IMR-90 (cell line): ENCODE results near the gene KCNH4. TPM values are rescaled to one million over a fixed set of nuclear protein-coding genes. Genes with fewer than 3 reads are reported as not detected.

ENCODE experiments used
- ATAC-seq: fragments of 200-7000 bp; cut with Tn5 transposase; 2 replicates; pipeline ENCODE4 v1.9.1; 2020; ENCODE audit warnings: low read depth, mild to moderate bottlenecking, moderate library complexity
- BruUV-seq: library from RNA; stranded (reverse); fragments of 400-500 nt; replicated peaks from 2 replicates; lab custom pipeline; 2021; lab: Mats Ljungman, UMichigan
- CTCF ChIA-PET: fragments of 300-600 bp; formaldehyde crosslinking; extraction: SDS; loops from one replicate; lab custom pipeline; 2021; ENCODE audit warnings: antibody characterized with exemption; lab: Yijun Ruan, JAX
- POLR2A ChIA-PET: fragments of 300-600 bp; sonication (Branson Sonifier 250); formaldehyde crosslinking; loops from one replicate; lab custom pipeline; 2022; ENCODE audit warnings: antibody characterized with exemption; ENCODE audit not compliant: unreplicated experiment; lab: Charles Lee
- DNase-seq: peaks from one replicate; pipeline ENCODE4 v3.0.0; 2013
- H2AFZ ChIP-seq: replicated peaks from 2 replicates; pipeline ENCODE3; 2013; ENCODE audit warnings: low read length, mild to moderate bottlenecking; ENCODE audit not compliant: poor library complexity
- H2AK5ac ChIP-seq: 2 replicates; pipeline ENCODE4 v1.6.1; 2013; ENCODE audit warnings: low read depth, low read length, inconsistent platforms
- H2AK9ac ChIP-seq: replicated peaks from 2 replicates; pipeline ENCODE3; 2013; ENCODE audit warnings: mild to moderate bottlenecking, low read depth, low read length, moderate library complexity; ENCODE audit not compliant: poor library complexity
- H2BK120ac ChIP-seq: 2 replicates; pipeline ENCODE4 v1.6.1; 2013; ENCODE audit warnings: low read depth, low read length, inconsistent platforms
- H2BK15ac ChIP-seq: 3 replicates; pipeline ENCODE4 v1.6.1; 2013; ENCODE audit warnings: low read depth, low read length, inconsistent platforms
- H2BK20ac ChIP-seq: 2 replicates; pipeline ENCODE4 v1.6.1; 2013; ENCODE audit warnings: low read depth, mild to moderate bottlenecking, inconsistent platforms, low read length, moderate library complexity
- H2BK5ac ChIP-seq: 2 replicates; pipeline ENCODE4 v1.6.1; 2013; ENCODE audit warnings: mild to moderate bottlenecking, low read depth, low read length, inconsistent platforms; ENCODE audit not compliant: poor library complexity, severe bottlenecking
- H3K14ac ChIP-seq: replicated peaks from 2 replicates; pipeline ENCODE4 v1.6.1; 2013; ENCODE audit warnings: low read depth, low read length, inconsistent platforms
- H3K18ac ChIP-seq: 2 replicates; pipeline ENCODE4 v1.6.1; 2013; ENCODE audit warnings: low read depth, low read length, control low read depth
- H3K23ac ChIP-seq: 2 replicates; pipeline ENCODE4 v1.6.1; 2013; ENCODE audit warnings: low read depth, low read length, inconsistent platforms
- H3K27ac ChIP-seq: 2 replicates; pipeline ENCODE4 v1.5.1; 2013; ENCODE audit warnings: mild to moderate bottlenecking, control low read depth, low read length; ENCODE audit not compliant: insufficient read depth
- H3K27me3 ChIP-seq: 2 replicates; pipeline ENCODE4 v1.6.1; 2013; ENCODE audit warnings: low read length; ENCODE audit not compliant: control insufficient read depth, insufficient read depth
- H3K36me3 ChIP-seq: 2 replicates; pipeline ENCODE4 v1.6.1; 2013; ENCODE audit warnings: low read length, mixed read lengths; ENCODE audit not compliant: control insufficient read depth, insufficient read depth
- H3K4ac ChIP-seq: 2 replicates; pipeline ENCODE4 v1.6.1; 2013; ENCODE audit warnings: low read depth, low read length, inconsistent platforms
- H3K4me1 ChIP-seq: 2 replicates; pipeline ENCODE4 v1.6.1; 2013; ENCODE audit warnings: low read length, mixed read lengths; ENCODE audit not compliant: control insufficient read depth, insufficient read depth
- H3K4me2 ChIP-seq: 2 replicates; pipeline ENCODE4 v1.6.1; 2013; ENCODE audit warnings: low read depth, mild to moderate bottlenecking, control low read depth, low read length, moderate library complexity
- H3K4me3 ChIP-seq: 2 replicates; pipeline ENCODE4 v1.5.1; 2013; ENCODE audit warnings: low read depth, mild to moderate bottlenecking, control low read depth, low read length, moderate library complexity; ENCODE audit not compliant: insufficient read depth
- H3K56ac ChIP-seq: 2 replicates; pipeline ENCODE4 v1.6.1; 2013; ENCODE audit warnings: low read length, inconsistent platforms; ENCODE audit not compliant: insufficient read depth; ENCODE audit errors: extremely low read depth
- H3K79me1 ChIP-seq, 2 experiments: 2 replicates each; pipeline ENCODE4 v1.6.1; 2013; ENCODE audit warnings: low read length in 2 of 2, inconsistent platforms in 1 of 2, low read depth in 1 of 2
- H3K9ac ChIP-seq: 2 replicates; pipeline ENCODE4 v1.6.1; 2013; ENCODE audit warnings: low read depth, low read length, control low read depth
- H3K9me1 ChIP-seq: 2 replicates; pipeline ENCODE4 v1.6.1; 2013; ENCODE audit warnings: low read length, inconsistent platforms; ENCODE audit not compliant: insufficient read depth
- H3K9me3 ChIP-seq: 2 replicates; pipeline ENCODE4 v1.6.1; 2013; ENCODE audit warnings: low read length; ENCODE audit not compliant: control insufficient read depth, insufficient read depth
- H4K20me1 ChIP-seq: 2 replicates; pipeline ENCODE4 v1.6.1; 2013; ENCODE audit warnings: low read length, inconsistent platforms; ENCODE audit not compliant: insufficient read depth
- H4K5ac ChIP-seq: 2 replicates; pipeline ENCODE4 v1.6.1; 2013; ENCODE audit warnings: mild to moderate bottlenecking, low read depth, low read length, control low read depth
- H4K8ac ChIP-seq, 2 experiments: 2 replicates each; pipeline ENCODE4 v1.6.1; 2013; ENCODE audit warnings: low read depth in 2 of 2, low read length in 2 of 2, control low read depth in 1 of 2, inconsistent platforms in 1 of 2
- H4K91ac ChIP-seq: 2 replicates; pipeline ENCODE4 v1.6.1; 2013; ENCODE audit warnings: low read depth, low read length, inconsistent platforms; ENCODE audit not compliant: insufficient read depth
- BHLHE40 ChIP-seq: fragments of 150-350 bp; IDR thresholded peaks from 2 replicates; pipeline ENCODE4 v1.6.1; 2016; ENCODE audit warnings: mild to moderate bottlenecking, low read depth, low read length
- CHD1 ChIP-seq: IDR thresholded peaks from 2 replicates; pipeline ENCODE4 v1.6.1; 2012; ENCODE audit warnings: low read depth, low read length, improper control_type of control experiment
- ELK1 ChIP-seq: fragments of 150-350 bp; IDR thresholded peaks from 2 replicates; pipeline ENCODE4 v1.6.1; 2016; ENCODE audit warnings: low read depth, mild to moderate bottlenecking, low read length, moderate library complexity, borderline replicate concordance
- MAFK ChIP-seq: IDR thresholded peaks from 2 replicates; pipeline ENCODE4 v1.6.1; 2012; ENCODE audit warnings: low read depth, low read length, improper control_type of control experiment
- MAZ ChIP-seq: IDR thresholded peaks from 2 replicates; pipeline ENCODE4 v1.6.1; 2012; ENCODE audit warnings: low read depth, mild to moderate bottlenecking, low read length, improper control_type of control experiment, moderate library complexity, borderline replicate concordance
- MXI1 ChIP-seq: IDR thresholded peaks from 2 replicates; pipeline ENCODE4 v1.6.1; 2012; ENCODE audit warnings: low read depth, mild to moderate bottlenecking, low read length, moderate library complexity, borderline replicate concordance
- NFE2L2 ChIP-seq: fragments of 150-350 bp; IDR thresholded peaks from 2 replicates; pipeline ENCODE4 v1.6.1; 2016; ENCODE audit warnings: low read depth, mild to moderate bottlenecking, low read length
- WGBS, 2 experiments: methylation state at CpG; one replicate each; pipeline versions ENCODE4 v1.1.5 to v1.1.7; 2013; ENCODE audit warnings: missing lambda C conversion rate in 2 of 2; ENCODE audit not compliant: insufficient read length in 1 of 2; ENCODE audit errors: extremely low coverage in 2 of 2; 5-methylcytosine and 5-hydroxymethylcytosine counted together
- dilution Hi-C: fragments of 300-500 bp; cut with HindIII; formaldehyde crosslinking; loops from one replicate; pipeline ENCODE4 v1.14.3; 2018; ENCODE audit warnings: low sequenced_read_pairs; ENCODE audit not compliant: unreplicated experiment
- in situ Hi-C: fragments of 300-500 bp; cut with MboI; formaldehyde crosslinking; loops from 3 replicates; pipeline ENCODE4 v1.14.3; 2019; ENCODE audit warnings: low sequenced_read_pairs, inconsistent platforms, mixed read lengths
- intact Hi-C: fragments of 100-400 bp; cut with micrococcal nuclease; formaldehyde crosslinking; loops from 2 replicates; pipeline ENCODE4 v1.10.0; 2022
- polyA plus RNA-seq, 3 experiments: library from polyadenylated mRNA; depleted of rRNA; stranded (reverse); fragments of >200 nt; gene quantifications; 2 replicates each; pipeline ENCODE4 v1.2.3, GENCODE V29; 2012; ENCODE audit warnings: low replicate concordance in 1 of 3
- total RNA-seq: library from RNA; depleted of rRNA; stranded (reverse); fragments of >200 nt; gene quantifications from 2 replicates; pipeline ENCODE4 v1.2.3, GENCODE V29; 2012

The KCNH4 gene
- total and polyA plus RNA-seq, 2 of the 4 experiments (the other 2 are of a cell fraction), result 0.03 TPM; not detected in 1

GRCh38 chr17:42107597-42108576 is 73.1 kb downstream of the KCNH4 start:
- Histone ChIP-seq H3K9me3 (no peaks in the 10 kb centered on the region), H2BK120ac (no peak overlapping the region), H4K8ac (peak overlapping the region in 1 of 2 experiments; percentile 12; a peak in 1 of 4 replicates), H3K27me3 (peaks cover 7% of the 10 kb centered on the region), H3K18ac (no peak overlapping the region), H3K36me3 (no peaks in the 10 kb centered on the region), H2BK20ac (no peak overlapping the region), H3K9ac (no peak overlapping the region), H3K79me1 (no peaks in the 10 kb centered on the region), H3K14ac (0 out of 2 replicates have a peak overlapping the region, but pooled peaks have one; percentile 52), H3K23ac (no peak overlapping the region), H2AK9ac (peak overlapping the region; percentile 69), H2BK5ac (no peak overlapping the region), H4K91ac (no peak overlapping the region), H3K4me3 (peak overlapping the region; percentile 48), H4K20me1 (no peaks in the 10 kb centered on the region), H3K9me1 (peaks cover 4% of the 10 kb centered on the region; the same call in 1 of the 2 replicates), H2AK5ac (0 out of 2 replicates have a peak overlapping the region, but pooled peaks have one; percentile 52), H4K5ac (no peak overlapping the region), H3K27ac (no peak overlapping the region), H3K56ac (no peak overlapping the region), H2BK15ac (no peak overlapping the region; the same call in 2 of the 3 replicates), H3K4ac (no peak overlapping the region; the same call in 1 of the 2 replicates), H2AFZ (peak overlapping the region; percentile 94), H3K4me1 (peaks cover 6% of the 10 kb centered on the region; the same call in 1 of the 2 replicates), H3K4me2 (peak overlapping the region; percentile 96)
- POLR2A ChIA-PET, result no interaction called here
- no TSS peak for BruUV-seq
- 40% methylated on average over 22 of the region's 51 CpGs; no CpG with 5 or more reads in 1 of the 2 experiments for WGBS, 2 experiments
- ATAC-seq (peak; percentile 94), DNase-seq (peak; percentile 32)
- dilution Hi-C loops (no loop called here), in situ Hi-C loops (no loop called here), intact Hi-C loops (no loop called here)
- CTCF ChIA-PET, result interaction anchor here (0.6 kb wide), 1 partner anchor 43 kb away, joined by 3 read pairs; no protein-coding TSS in a partner anchor
- TF ChIP-seq MAFK, result no peak
- TF ChIP-seq ELK1, result no peak
- no peak for TF ChIP-seq MAZ
- TF ChIP-seq BHLHE40, result no peak
- TF ChIP-seq MXI1, result no peak
- TF ChIP-seq NFE2L2, result peak; percentile 41; the same call in 1 of the 2 replicates
- TF ChIP-seq CHD1, result no peak
